HG03045 (cell line): ENCODE data around the gene UBAC2.

Experiments
- ATAC-seq: cut with Tn5 transposase; IDR thresholded peaks from one replicate; pipeline ENCODE4 v1.9.1; 2021; ENCODE audit warnings: mild to moderate bottlenecking, moderate library complexity; ENCODE audit not compliant: unreplicated experiment

The UBAC2 gene

GRCh38 chr13:99289674-99290337 lies 89.2 kb downstream of the UBAC2 start:
- ATAC-seq = no peak

- no peak for ATAC-seq
These were observed 90.2 kb downstream of the UBAC2 start for GRCh38 chr13:99290894-99291293.

GRCh38 chr13:99293178-99293577 lies 92.5 kb downstream of the UBAC2 start:
- ATAC-seq = no peak

- no peak for ATAC-seq
These were observed 93.5 kb downstream of the UBAC2 start for GRCh38 chr13:99294198-99294597.

- ATAC-seq = no peak
These were observed 94.3 kb downstream of the UBAC2 start for GRCh38 chr13:99294958-99295357.

- ATAC-seq = no peak
These were observed 95.0 kb downstream of the UBAC2 start for GRCh38 chr13:99295488-99296252.

GRCh38 chr13:99296398-99296797 lies 95.7 kb downstream of the UBAC2 start:
- ATAC-seq = peak; percentile 54

GRCh38 chr13:99297331-99297730 lies 96.7 kb downstream of the UBAC2 start:
- no peak for ATAC-seq

GRCh38 chr13:99298056-99298455 lies 97.4 kb downstream of the UBAC2 start:
- ATAC-seq = no peak

- no peak for ATAC-seq
These were observed 98.7 kb downstream of the UBAC2 start for GRCh38 chr13:99299256-99299919.

GRCh38 chr13:99299920-99300341 lies 99.3 kb downstream of the UBAC2 start:
- no peak for ATAC-seq

GRCh38 chr13:99301056-99301838 lies 100.6 kb downstream of the UBAC2 start:
- ATAC-seq = no peak

GRCh38 chr13:99301913-99302636 lies 101.4 kb downstream of the UBAC2 start:
- no peak for ATAC-seq

GRCh38 chr13:99302637-99303505 lies 102.2 kb downstream of the UBAC2 start:
- ATAC-seq = no peak

GRCh38 chr13:99303863-99304521 lies 103.3 kb downstream of the UBAC2 start:
- ATAC-seq = no peak

GRCh38 chr13:99304541-99304940 lies 103.9 kb downstream of the UBAC2 start:
- ATAC-seq = no peak

- no peak for ATAC-seq
These were observed 104.5 kb downstream of the UBAC2 start for GRCh38 chr13:99305158-99305557.

GRCh38 chr13:99305566-99305965 lies 104.9 kb downstream of the UBAC2 start:
- no peak for ATAC-seq

- peak; percentile 62 for ATAC-seq
These were observed 106.6 kb downstream of the UBAC2 start, which contains the start of gene GPR183 for GRCh38 chr13:99307247-99307646. Gene GPR183, minus strand, starts transcription at chr13:99307399. Its CDS starts 11,254 bp downstream, at chr13:99296145.
